Smooth muscle cell (in vitro differentiated cells): ENCODE measurements around the gene RNF167. TPM values are rescaled to one million over a fixed set of nuclear protein-coding genes. Genes with fewer than 3 reads are reported as not detected.
"Not testable (repeated sequence)": the region's sequence is repeated elsewhere in the genome, so short reads cannot be mapped to it uniquely, and the experiment has no call there.

Source experiments
- DNase-seq: peaks from one replicate; lab custom pipeline; 2025; ENCODE audit not compliant: unreplicated experiment; lab: John Stamatoyannopoulos, UW
- H2AFZ ChIP-seq: fragments of 200-600 bp; sonication (generic); 2 replicates; pipeline ENCODE4 v1.6.0; 2016; ENCODE audit warnings: antibody characterized with exemption, low read depth, mild to moderate bottlenecking
- H3F3A ChIP-seq: fragments of 200-600 bp; sonication (generic); 2 replicates; pipeline ENCODE4 v1.6.0; 2017; ENCODE audit warnings: antibody characterized with exemption, low read depth
- H3K27ac ChIP-seq: fragments of 200-600 bp; sonication (generic); 2 replicates; pipeline ENCODE4 v1.5.1; 2016; ENCODE audit warnings: low read depth, mild to moderate bottlenecking
- H3K27me3 ChIP-seq: fragments of 200-600 bp; sonication (generic); 2 replicates; pipeline ENCODE4 v1.6.1; 2016; ENCODE audit warnings: low read depth, mild to moderate bottlenecking
- H3K36me3 ChIP-seq: fragments of 200-600 bp; sonication (generic); 2 replicates; pipeline ENCODE4 v1.5.1; 2016; ENCODE audit warnings: low read depth
- H3K4me1 ChIP-seq: fragments of 200-600 bp; sonication (generic); 2 replicates; pipeline ENCODE4 v1.5.1; 2016; ENCODE audit warnings: low read depth
- H3K4me2 ChIP-seq: fragments of 200-600 bp; sonication (generic); 2 replicates; pipeline ENCODE4 v1.6.0; 2016; ENCODE audit warnings: mild to moderate bottlenecking
- H3K4me3 ChIP-seq: fragments of 200-600 bp; sonication (generic); 2 replicates; pipeline ENCODE4 v1.5.1; 2016; ENCODE audit warnings: mild to moderate bottlenecking
- H3K79me2 ChIP-seq: fragments of 200-600 bp; sonication (generic); 2 replicates; pipeline ENCODE4 v1.6.0; 2016; ENCODE audit warnings: low read depth, mild to moderate bottlenecking
- H3K9ac ChIP-seq: fragments of 200-600 bp; sonication (generic); 2 replicates; pipeline ENCODE4 v1.6.0; 2016; ENCODE audit warnings: low read depth
- H3K9me3 ChIP-seq: fragments of 200-600 bp; sonication (generic); replicated peaks from 2 replicates; pipeline ENCODE4 v1.5.1; 2016; ENCODE audit warnings: low read depth
- H4K20me1 ChIP-seq: fragments of 200-600 bp; sonication (generic); 2 replicates; pipeline ENCODE4 v1.6.0; 2016; ENCODE audit warnings: low read depth
- WGBS: methylation state at CpG from one replicate; pipeline ENCODE4 v1.1.7; 2016; ENCODE audit warnings: low lambda C conversion rate; 5-methylcytosine and 5-hydroxymethylcytosine counted together
- polyA plus RNA-seq: library from polyadenylated mRNA; unstranded; fragments of >200 nt; fragmentation: Nextera tagmentation; extraction: Ambion mirVana; gene quantifications from 2 replicates; pipeline ENCODE4 v1.2.1, GENCODE V29; 2016
- total RNA-seq: library from RNA; depleted of rRNA; stranded (reverse); fragments of >200 nt; gene quantifications from 2 replicates; pipeline ENCODE4 v1.2.3, GENCODE V29; 2014
- TF ChIP-seq, protein P1 (sequence below): fragments of 200-600 bp; sonication (generic); IDR thresholded peaks from 2 replicates; pipeline ENCODE4 v1.5.1; 2017; ENCODE audit warnings: borderline replicate concordance, mild to moderate bottlenecking, antibody characterized with exemption; ENCODE audit not compliant: insufficient read depth, poor library complexity, severe bottlenecking

The RNF167 gene
- total and polyA plus RNA-seq, 2 experiments from 2014 or later: 39.6 to 59.4 TPM

GRCh38 chr17:4921320-4921719 is 18.7 kb upstream of the RNF167 start:
- H3K4me2 ChIP-seq: no peak overlapping the region
- peak overlapping the region; percentile 75 for H3K27ac ChIP-seq
- H3K4me3 ChIP-seq: no peak overlapping the region
- no peak overlapping the region for H2AFZ ChIP-seq
- H3K4me1 ChIP-seq: no peaks in the 10 kb centered on the region
- no peak overlapping the region for H3K9ac ChIP-seq
- peaks cover 11% of the 10 kb centered on the region for H3F3A ChIP-seq
- H3K36me3 ChIP-seq: no peaks in the 10 kb centered on the region
- no peaks in the 10 kb centered on the region for H3K27me3 ChIP-seq
- TF ChIP-seq, protein P1, sequence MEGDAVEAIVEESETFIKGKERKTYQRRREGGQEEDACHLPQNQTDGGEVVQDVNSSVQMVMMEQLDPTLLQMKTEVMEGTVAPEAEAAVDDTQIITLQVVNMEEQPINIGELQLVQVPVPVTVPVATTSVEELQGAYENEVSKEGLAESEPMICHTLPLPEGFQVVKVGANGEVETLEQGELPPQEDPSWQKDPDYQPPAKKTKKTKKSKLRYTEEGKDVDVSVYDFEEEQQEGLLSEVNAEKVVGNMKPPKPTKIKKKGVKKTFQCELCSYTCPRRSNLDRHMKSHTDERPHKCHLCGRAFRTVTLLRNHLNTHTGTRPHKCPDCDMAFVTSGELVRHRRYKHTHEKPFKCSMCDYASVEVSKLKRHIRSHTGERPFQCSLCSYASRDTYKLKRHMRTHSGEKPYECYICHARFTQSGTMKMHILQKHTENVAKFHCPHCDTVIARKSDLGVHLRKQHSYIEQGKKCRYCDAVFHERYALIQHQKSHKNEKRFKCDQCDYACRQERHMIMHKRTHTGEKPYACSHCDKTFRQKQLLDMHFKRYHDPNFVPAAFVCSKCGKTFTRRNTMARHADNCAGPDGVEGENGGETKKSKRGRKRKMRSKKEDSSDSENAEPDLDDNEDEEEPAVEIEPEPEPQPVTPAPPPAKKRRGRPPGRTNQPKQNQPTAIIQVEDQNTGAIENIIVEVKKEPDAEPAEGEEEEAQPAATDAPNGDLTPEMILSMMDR: no peak
- H3K9me3 ChIP-seq: no peaks in the 10 kb centered on the region
- H4K20me1 ChIP-seq: no peaks in the 10 kb centered on the region
- no peak for DNase-seq
- 92% methylated on average over 4 of the region's 4 CpGs for WGBS
- H3K79me2 ChIP-seq: no peaks in the 10 kb centered on the region

GRCh38 chr17:4926577-4927335 is 13.3 kb upstream of the RNF167 start:
- not testable (repeated sequence) for H3K4me3 ChIP-seq, H3K4me1 ChIP-seq, H3F3A ChIP-seq, H3K36me3 ChIP-seq, H3K79me2 ChIP-seq, H3K9me3 ChIP-seq, H3K4me2 ChIP-seq, H3K9ac ChIP-seq, H3K27me3 ChIP-seq, H3K27ac ChIP-seq, DNase-seq, H2AFZ ChIP-seq, H4K20me1 ChIP-seq
- 87% methylated on average over 24 of the region's 24 CpGs for WGBS

GRCh38 chr17:4928881-4929280 is 11.2 kb upstream of the RNF167 start:
- DNase-seq: no peak
- no peaks in the 10 kb centered on the region for H4K20me1 ChIP-seq
- H3K9ac ChIP-seq: no peak overlapping the region
- no peaks in the 10 kb centered on the region for H3K36me3 ChIP-seq
- no peak overlapping the region for H3K4me3 ChIP-seq
- WGBS: 97% methylated on average over 18 of the region's 18 CpGs
- H2AFZ ChIP-seq: no peak overlapping the region
- H3K4me1 ChIP-seq: no peaks in the 10 kb centered on the region
- H3K9me3 ChIP-seq: no peaks in the 10 kb centered on the region
- no peaks in the 10 kb centered on the region for H3K27me3 ChIP-seq
- no peak overlapping the region for H3K4me2 ChIP-seq
- no peak overlapping the region for H3K27ac ChIP-seq
- no peaks in the 10 kb centered on the region for H3K79me2 ChIP-seq
- H3F3A ChIP-seq: no peaks in the 10 kb centered on the region
- TF ChIP-seq, protein P1: no peak

DNA sequence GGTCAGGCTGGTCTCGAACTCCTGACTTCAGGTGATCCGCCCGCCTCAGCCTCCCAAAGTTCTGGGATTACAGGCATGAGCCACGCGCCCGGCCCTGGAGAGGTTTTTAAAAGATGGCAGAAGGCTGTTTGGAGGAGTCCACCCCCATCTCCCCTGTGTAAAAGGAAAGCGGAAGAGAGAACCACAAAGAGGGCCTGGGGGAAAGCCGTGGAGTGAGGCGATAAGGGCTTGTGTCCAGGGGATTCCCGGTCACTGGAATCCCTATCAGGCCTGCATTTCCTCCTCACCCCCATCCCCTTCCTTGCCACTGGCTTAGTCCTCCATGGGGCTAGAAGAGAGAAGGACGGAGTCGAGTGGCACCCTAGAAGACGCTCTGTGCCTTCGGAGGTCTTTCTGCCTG is 8.1 kb upstream of the RNF167 start, which contains the start of gene GP1BA:
Gene GP1BA, plus strand, starts transcription at position 315 of the 400 bp plus-strand sequence. CDS start 328 bp downstream, outside the sequence.
- no peak within 1 kb of the TSS for H3K9ac ChIP-seq
- TF ChIP-seq, protein P1: no peak
- no peak within 1 kb of the TSS for H3K4me3 ChIP-seq

More for the DNA sequence above, 8.1 kb upstream of the RNF167 start, which contains the start of gene GP1BA:
- WGBS: 90% methylated on average over 14 of the region's 14 CpGs
- Histone ChIP-seq H3K79me2 (no peaks in the 10 kb centered on the region), H3K27me3 (no peaks in the 10 kb centered on the region), H3K27ac (no peak within 1 kb of the TSS), H2AFZ (no peak within 1 kb of the TSS), H4K20me1 (no peaks in the 10 kb centered on the region), H3K9me3 (no peaks in the 10 kb centered on the region), H3F3A (no peaks in the 10 kb centered on the region), H3K4me2 (no peak within 1 kb of the TSS), H3K36me3 (no peaks in the 10 kb centered on the region), H3K4me1 (no peaks in the 10 kb centered on the region)
- no peak for DNase-seq
